Thoracic aorta (tissue), 2 donors: ENCODE results near the gene HNRNPU. TPM values are rescaled to one million over a fixed set of nuclear protein-coding genes. Genes with fewer than 3 reads are reported as not detected.

ENCODE experiments used
- ATAC-seq: fragments of 150-250 bp; one replicate; pipeline ENCODE4 v1.8.0; 2017; ENCODE audit warnings: low read depth; ENCODE audit not compliant: insufficient number of reproducible peaks, low FRiP score
- DNase-seq: peaks from one replicate; pipeline ENCODE4 v3.0.0-alpha.2; 2020; ENCODE audit warnings: low spot score
- H3K27ac ChIP-seq, 2 donors: fragments of 200-600 bp; sonication (generic); 1 replicate in 1 of 2; 2 replicates in 1 of 2; pipeline ENCODE4 v1.5.1; 2016; ENCODE audit warnings: mild to moderate bottlenecking in 2 of 2, moderate library complexity in 2 of 2
- H3K27me3 ChIP-seq: fragments of 200-600 bp; sonication (generic); replicated peaks from 2 replicates; pipeline ENCODE4 v1.6.0; 2016; ENCODE audit warnings: mild to moderate bottlenecking; ENCODE audit not compliant: insufficient read depth
- H3K36me3 ChIP-seq: fragments of 200-600 bp; sonication (generic); one replicate; pipeline ENCODE4 v1.5.1; 2016
- H3K4me1 ChIP-seq, 2 donors: fragments of 200-600 bp; sonication (generic); 1 replicate in 1 of 2; 2 replicates in 1 of 2; pipeline versions ENCODE4 v1.5.1 to v1.6.0; 2016; ENCODE audit warnings: low read depth in 2 of 2, mild to moderate bottlenecking in 1 of 2; ENCODE audit not compliant: control insufficient read depth in 1 of 2
- H3K4me3 ChIP-seq: fragments of 200-600 bp; sonication (generic); 2 replicates; pipeline ENCODE4 v1.5.1; 2016; ENCODE audit warnings: mild to moderate bottlenecking
- H3K9me3 ChIP-seq: fragments of 200-600 bp; sonication (generic); 2 replicates; pipeline ENCODE4 v1.5.1; 2016
- total RNA-seq, 2 donors: library from RNA; depleted of rRNA; stranded (reverse); fragments of >200 nt; gene quantifications; one replicate each; pipeline versions ENCODE4 v1.1.0 to v1.2.3, GENCODE V29; 2016
- TF ChIP-seq, protein P1 (sequence below): fragments of 200-600 bp; sonication (generic); IDR thresholded peaks from one replicate; pipeline ENCODE4 v1.5.1; 2019; ENCODE audit warnings: antibody characterized with exemption

HNRNPU gene
- total RNA-seq, 2 donors from 2014 or later, result 254 to 519 TPM

DNA sequence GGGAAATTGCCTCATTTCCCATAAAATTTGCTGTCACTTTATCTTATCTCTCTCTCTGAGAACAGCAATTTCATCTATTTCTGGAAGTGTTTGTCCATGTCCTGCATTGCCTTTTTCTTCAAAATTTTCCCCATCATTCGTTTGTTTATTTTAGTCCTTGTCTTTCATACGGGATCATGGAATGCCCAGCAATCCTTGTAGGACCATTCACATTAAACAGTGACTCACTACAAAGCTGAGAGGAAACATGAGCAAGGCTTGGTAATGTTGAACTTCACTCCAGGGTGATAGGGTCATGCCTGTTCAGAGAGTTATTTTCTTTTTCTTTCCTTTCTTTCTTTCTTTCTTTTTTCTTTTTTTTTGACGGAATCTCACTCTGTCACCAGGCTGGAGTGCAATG, 32.2 kb upstream of the HNRNPU start:
- no peak overlapping the region for H3K27ac ChIP-seq
- DNase-seq (no peak), ATAC-seq (no peak)
- no peaks in the 10 kb centered on the region for H3K9me3 ChIP-seq
- no peaks in the 10 kb centered on the region for H3K4me1 ChIP-seq
- TF ChIP-seq, protein P1, sequence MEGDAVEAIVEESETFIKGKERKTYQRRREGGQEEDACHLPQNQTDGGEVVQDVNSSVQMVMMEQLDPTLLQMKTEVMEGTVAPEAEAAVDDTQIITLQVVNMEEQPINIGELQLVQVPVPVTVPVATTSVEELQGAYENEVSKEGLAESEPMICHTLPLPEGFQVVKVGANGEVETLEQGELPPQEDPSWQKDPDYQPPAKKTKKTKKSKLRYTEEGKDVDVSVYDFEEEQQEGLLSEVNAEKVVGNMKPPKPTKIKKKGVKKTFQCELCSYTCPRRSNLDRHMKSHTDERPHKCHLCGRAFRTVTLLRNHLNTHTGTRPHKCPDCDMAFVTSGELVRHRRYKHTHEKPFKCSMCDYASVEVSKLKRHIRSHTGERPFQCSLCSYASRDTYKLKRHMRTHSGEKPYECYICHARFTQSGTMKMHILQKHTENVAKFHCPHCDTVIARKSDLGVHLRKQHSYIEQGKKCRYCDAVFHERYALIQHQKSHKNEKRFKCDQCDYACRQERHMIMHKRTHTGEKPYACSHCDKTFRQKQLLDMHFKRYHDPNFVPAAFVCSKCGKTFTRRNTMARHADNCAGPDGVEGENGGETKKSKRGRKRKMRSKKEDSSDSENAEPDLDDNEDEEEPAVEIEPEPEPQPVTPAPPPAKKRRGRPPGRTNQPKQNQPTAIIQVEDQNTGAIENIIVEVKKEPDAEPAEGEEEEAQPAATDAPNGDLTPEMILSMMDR, result no peak
- no peaks in the 10 kb centered on the region for H3K36me3 ChIP-seq
- H3K4me3 ChIP-seq, result no peak overlapping the region
- no peaks in the 10 kb centered on the region for H3K27me3 ChIP-seq

GRCh38 chr1:244893836-244894235, 29.5 kb upstream of the HNRNPU start:
- H3K27ac ChIP-seq, result no peak overlapping the region
- H3K4me3 ChIP-seq, result no peak overlapping the region
- no peaks in the 10 kb centered on the region for H3K36me3 ChIP-seq
- TF ChIP-seq, protein P1, result no peak
- H3K4me1 ChIP-seq, result no peaks in the 10 kb centered on the region
- no peak for DNase-seq
- no peak for ATAC-seq
- no peaks in the 10 kb centered on the region for H3K9me3 ChIP-seq
- no peaks in the 10 kb centered on the region for H3K27me3 ChIP-seq

DNA sequence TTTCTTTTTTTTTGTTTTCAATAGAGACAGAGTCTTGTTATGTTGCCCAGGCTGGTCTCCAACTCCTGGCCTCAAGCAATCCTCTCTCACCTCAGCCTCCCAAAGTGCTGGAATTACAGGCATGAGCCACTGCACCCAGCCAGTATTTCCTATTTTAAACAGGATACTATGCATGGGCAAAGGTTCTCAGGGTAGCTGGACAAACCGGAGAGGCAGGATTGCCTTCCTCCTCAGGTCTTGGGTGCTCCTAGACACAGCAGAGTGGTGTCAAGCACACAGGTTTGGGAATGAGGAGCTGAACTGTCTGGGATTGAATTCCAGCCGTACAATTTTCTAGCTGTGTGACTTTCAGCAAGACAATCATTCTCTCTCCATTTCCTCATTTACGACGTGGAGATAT, 22.9 kb upstream of the HNRNPU start:
- TF ChIP-seq, protein P1, result no peak
- no peak overlapping the region for H3K27ac ChIP-seq
- DNase-seq, result no peak
- no peaks in the 10 kb centered on the region for H3K27me3 ChIP-seq
- no peak overlapping the region for H3K4me3 ChIP-seq
- no peaks in the 10 kb centered on the region for H3K4me1 ChIP-seq
- ATAC-seq, result no peak
- no peaks in the 10 kb centered on the region for H3K9me3 ChIP-seq
- H3K36me3 ChIP-seq, result no peaks in the 10 kb centered on the region

GRCh38 chr1:244881552-244882280, 17.4 kb upstream of the HNRNPU start:
- Histone ChIP-seq H3K27me3 (no peaks in the 10 kb centered on the region), H3K9me3 (no peaks in the 10 kb centered on the region), H3K36me3 (no peaks in the 10 kb centered on the region), H3K4me1 (no peaks in the 10 kb centered on the region), H3K4me3 (no peak overlapping the region), H3K27ac (no peak overlapping the region)
- DNase-seq (no peak), ATAC-seq (no peak)
- TF ChIP-seq, protein P1, result no peak

DNA sequence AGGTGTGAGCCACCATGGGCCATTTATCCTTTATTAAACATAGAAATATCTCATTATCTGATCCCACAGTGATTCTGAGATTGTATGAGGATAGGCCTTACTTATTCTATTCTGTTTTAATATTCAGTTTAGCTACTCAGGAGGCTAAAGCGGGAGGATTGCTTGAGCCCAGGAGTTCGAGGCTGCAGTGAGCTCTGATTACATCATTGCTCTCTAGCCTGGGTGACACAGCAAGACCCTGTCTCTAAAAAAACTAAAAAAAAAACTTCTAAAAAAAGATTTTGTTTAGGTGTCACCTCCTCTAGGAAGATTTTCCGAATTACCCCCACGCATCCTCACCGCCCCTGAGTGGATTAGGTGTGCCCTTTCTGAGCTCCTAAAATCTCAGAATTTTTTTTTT, 14.3 kb upstream of the HNRNPU start:
- no peak overlapping the region for H3K27ac ChIP-seq
- no peaks in the 10 kb centered on the region for H3K27me3 ChIP-seq
- no peak overlapping the region for H3K4me3 ChIP-seq
- no peaks in the 10 kb centered on the region for H3K36me3 ChIP-seq
- ATAC-seq (no peak), DNase-seq (no peak)
- H3K4me1 ChIP-seq, result no peaks in the 10 kb centered on the region
- no peaks in the 10 kb centered on the region for H3K9me3 ChIP-seq
- TF ChIP-seq, protein P1, result no peak
